G401 (cell line): ENCODE results near the gene NTN3. TPM values are rescaled to one million over a fixed set of nuclear protein-coding genes. Genes with fewer than 3 reads are reported as not detected.
A peak's percentile ranks its signal among the peaks of the same experiment; 100 is the strongest.
"Not testable (repeated sequence)": the region's sequence is repeated elsewhere in the genome, so short reads cannot be mapped to it uniquely, and the experiment has no call there.

Experiments
- DNase-seq: peaks from one replicate; pipeline ENCODE4 v3.0.0-alpha.2; 2015; ENCODE audit warnings: low spot score
- in situ Hi-C: cut with HindIII; loops from 2 replicates; pipeline ENCODE4 v1.10.0; 2016; ENCODE audit warnings: low sequenced_read_pairs, mixed read lengths
- total RNA-seq: library from RNA; depleted of rRNA; stranded (reverse); fragments of >200 nt; shearing (Covaris generic); gene quantifications from 2 replicates; pipeline ENCODE4 v1.2.3, GENCODE V29; 2014

Gene NTN3
- total RNA-seq, 1 experiment from 2014 or later = 4.4 TPM

DNA sequence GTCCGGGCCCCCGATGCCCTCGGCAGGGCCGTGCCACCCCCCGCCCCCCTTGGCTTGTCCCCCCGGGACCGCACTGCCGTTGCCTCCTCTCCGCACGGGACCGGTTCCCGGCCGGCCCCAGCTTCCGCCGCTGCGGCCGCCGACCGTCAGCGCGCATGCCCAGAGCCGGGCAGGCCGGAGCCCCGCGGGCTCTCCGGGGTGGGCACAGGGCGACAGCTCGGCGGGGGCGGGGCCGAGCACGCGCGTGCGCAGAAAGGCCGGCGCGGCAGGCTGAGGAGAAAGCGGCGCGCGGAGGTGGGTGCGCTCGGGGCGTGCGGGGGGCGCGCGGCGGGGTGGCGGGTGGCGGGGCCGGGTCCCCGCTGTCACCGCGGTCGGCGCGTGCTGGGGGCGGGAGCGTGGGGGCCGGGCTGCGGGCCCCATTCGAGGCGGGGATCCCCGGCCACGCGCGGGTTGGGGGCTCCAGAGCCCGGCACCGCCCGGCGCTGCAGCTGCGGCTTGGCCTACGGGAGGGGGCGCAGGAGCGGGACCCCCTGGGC lies 3.8 kb downstream of the NTN3 start, which contains the start of gene TBC1D24:
TSS of gene TBC1D24 (plus strand) at position 251 of the 536 bp plus-strand sequence. CDS start 21,022 bp downstream, outside the sequence.
- DNase-seq = peak; percentile 79
- in situ Hi-C loops = no loop called here

DNA sequence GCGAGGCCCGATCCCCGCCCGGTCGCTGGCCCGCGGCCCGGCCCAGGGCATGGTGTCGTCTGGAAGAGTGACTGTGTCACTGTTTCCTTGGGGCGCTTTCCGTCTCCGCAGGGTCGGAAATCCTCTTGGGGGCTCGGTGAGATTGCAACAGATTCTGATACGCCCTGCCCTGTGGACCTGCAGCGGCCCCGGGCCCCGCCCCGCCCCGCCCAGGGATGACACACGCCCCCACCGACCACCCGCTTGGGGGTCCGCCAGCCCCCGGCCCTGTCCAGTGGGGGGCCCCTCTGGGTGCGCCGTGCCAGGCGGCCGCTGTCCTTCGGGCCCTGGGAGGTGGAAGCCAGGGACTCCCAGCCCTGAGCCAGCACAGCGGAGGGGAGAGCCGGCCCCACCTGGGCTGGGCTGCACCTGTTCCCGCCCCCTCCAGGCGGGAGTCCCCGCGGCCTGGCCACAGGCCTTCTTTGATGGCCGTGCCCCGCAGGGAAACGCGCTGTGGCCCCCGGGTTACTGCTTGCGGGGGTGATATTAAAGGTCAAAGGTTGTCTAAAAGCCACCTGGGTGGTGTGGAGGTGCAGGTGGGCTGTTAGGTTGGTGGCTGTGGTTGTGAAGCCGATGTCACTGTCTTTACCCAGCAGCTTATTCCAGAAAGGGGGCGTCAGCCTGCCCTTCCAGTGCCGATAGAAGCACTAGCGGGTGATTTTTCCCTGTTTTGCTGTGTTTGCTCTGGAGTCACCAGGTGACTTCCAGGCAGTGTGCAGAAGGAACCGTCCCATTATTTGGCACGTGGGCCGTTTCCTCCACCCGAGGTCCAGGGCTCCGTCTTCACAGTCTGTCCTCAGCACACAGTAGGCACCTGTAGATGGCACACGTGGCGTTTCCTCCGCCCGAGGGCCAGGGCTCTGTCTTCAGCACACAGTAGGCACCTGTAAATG lies 4.6 kb downstream of the NTN3 start:
- DNase-seq = peak; percentile 52
- in situ Hi-C loops = no loop called here

DNA sequence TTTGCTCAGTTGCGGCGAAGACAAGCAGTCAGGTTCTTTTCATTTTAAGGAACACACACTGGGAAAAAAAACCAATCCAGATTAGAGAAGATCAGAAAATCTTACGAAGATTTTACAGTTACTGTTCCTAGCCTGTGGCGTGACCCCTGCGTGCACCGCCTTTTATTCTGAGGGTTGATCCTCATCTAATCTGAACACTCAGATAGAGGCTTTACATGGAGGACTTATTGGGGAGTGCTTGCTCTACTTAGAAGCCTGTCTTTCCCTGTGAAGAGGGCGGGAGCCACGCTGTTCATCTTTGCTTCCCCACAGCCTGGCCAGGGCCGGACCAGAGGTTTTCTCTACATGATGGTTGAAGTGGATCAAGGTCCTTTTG lies 5.2 kb downstream of the NTN3 start:
- in situ Hi-C loops = no loop called here
- DNase-seq = no peak

DNA sequence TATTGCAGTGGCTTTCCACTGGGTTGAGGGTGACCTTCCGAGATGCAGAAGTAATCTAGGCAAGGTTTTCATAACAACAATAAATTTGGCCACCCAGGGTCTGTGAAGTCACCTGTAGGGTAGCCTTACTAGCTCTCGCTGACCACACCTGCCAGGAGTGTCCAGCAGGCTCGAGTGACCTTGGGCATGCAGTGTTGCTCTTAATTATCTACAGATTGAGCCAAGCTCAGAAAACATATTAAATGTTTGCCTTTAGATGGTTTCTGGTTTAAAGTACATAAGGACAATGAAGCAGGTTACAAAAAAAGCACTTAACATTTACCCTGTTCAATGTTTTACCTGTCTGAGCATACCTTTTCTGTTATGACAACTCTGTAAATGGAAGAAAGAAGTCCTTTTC lies 5.6 kb downstream of the NTN3 start:
- in situ Hi-C loops = no loop called here
- DNase-seq = no peak

DNA sequence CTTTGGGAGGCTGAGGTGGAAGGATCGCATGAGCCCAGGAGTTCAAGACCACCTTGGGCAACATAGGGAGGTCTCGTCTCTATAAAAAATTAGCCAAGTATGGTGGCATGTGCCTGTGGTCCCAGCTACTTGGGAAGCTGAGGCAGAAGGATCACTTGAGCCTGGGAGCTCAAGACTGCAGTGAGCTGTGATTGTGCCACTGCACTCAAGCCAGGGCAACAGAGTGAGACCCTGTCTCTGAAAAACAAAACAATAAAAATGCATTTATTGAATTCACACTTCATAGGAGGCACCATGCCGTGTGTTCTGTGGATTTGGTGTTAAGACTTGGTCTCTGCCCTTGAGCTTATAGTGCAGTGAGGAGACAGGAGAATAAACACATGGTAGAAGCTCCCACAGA lies 6.2 kb downstream of the NTN3 start:
- in situ Hi-C loops = no loop called here
- DNase-seq = no peak

DNA sequence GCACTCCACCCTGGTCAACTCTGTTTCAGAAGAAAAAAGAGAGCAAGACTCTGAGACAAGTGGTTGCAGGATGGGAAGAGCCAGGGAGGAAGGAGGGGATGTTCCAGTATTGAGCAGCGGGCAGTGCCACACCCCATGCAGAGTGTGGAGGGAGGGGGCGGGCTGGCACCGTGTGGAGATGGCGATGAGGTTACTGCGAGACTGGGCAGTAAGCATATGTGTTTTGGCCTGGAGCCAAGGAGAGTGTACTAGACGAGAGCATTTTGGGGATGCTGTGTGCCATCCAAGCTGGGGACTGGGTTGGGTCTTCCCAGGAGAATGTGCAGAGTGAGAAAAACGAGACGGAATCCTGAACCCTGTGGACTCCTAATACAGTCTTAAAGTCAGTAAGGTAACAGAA lies 7.2 kb downstream of the NTN3 start:
- in situ Hi-C loops = no loop called here
- no peak for DNase-seq

DNA sequence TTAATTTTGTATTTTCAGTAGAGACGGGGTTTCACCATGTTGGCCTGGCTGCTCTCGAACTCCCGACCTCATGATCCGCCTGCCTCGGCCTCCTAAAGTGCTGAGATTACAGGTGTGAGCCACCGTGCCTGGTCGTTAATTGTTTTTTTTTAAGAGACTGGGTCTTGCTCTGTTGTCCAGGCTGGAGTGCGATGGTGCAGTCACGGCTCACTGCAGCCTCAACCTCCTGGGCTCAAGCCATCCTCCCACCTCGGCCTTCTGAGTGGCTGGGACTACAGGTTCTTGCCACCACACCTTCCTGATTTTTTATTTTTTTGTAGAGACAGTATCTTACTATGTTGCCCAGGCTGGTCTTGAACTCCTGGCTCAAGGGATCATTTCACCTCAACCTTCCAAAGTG lies 8.9 kb downstream of the NTN3 start:
- DNase-seq, in situ Hi-C loops: not testable (repeated sequence)

DNA sequence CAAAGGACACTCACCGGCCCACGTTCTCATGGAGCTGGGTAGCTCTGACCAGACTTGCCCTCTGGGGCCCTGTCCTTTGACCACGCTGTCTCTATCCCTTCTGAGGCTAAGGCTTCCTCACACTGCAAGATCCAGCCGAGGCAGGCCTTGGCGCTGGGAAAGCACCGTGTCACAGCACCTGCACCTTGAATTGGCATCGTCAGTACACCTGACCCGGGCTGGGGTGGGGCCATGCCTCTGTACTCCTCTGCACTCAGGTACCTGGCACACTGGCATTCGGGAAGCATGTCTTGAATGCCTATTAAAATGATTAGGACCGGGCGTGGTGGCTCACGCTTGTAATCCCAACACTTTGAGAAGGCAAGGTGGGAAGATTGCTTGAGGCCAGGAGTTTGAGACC lies 9.9 kb downstream of the NTN3 start:
- DNase-seq = no peak
- in situ Hi-C loops = no loop called here

DNA sequence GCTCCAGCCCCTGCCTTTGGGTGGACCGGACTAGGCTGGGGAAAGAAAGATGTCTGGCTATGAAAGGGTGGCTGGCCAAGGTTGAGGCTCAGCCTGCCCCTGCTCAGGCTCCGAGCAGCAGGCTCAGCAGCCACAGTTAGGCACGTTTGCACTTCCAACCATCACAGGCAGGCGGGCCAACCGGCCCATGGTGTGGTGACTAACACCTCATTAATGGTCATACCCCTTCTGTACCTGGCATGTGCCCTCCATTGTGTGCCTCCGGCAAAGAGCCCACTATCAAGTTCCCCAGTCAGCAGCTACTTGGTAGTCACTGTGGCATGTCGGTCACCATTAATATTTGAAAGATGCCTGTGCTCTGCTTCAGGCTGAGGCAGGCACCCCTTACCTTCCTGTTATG lies 10.6 kb downstream of the NTN3 start:
- no peak for DNase-seq
- in situ Hi-C loops = no loop called here

DNA sequence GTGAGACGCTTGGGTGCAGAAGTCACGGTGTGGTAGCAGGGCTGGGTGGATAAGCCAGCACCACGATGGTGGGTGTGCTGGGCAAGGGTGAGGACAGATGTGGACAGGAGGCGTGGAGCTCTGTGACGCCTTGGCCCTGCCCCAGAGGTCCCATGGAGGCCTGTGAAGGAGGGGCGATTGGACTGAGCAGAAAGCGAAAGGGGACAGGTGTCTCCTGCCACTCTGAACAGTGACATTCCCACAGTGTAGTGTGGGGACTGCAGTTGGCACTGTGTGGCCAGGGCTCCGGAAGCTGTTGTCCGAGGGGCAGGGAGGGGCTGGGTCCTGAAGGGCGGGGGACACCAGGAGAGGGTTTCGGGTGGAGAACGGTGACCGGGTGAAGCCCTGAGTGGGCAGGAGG lies 11.2 kb downstream of the NTN3 start:
- in situ Hi-C loops = no loop called here

DNA sequence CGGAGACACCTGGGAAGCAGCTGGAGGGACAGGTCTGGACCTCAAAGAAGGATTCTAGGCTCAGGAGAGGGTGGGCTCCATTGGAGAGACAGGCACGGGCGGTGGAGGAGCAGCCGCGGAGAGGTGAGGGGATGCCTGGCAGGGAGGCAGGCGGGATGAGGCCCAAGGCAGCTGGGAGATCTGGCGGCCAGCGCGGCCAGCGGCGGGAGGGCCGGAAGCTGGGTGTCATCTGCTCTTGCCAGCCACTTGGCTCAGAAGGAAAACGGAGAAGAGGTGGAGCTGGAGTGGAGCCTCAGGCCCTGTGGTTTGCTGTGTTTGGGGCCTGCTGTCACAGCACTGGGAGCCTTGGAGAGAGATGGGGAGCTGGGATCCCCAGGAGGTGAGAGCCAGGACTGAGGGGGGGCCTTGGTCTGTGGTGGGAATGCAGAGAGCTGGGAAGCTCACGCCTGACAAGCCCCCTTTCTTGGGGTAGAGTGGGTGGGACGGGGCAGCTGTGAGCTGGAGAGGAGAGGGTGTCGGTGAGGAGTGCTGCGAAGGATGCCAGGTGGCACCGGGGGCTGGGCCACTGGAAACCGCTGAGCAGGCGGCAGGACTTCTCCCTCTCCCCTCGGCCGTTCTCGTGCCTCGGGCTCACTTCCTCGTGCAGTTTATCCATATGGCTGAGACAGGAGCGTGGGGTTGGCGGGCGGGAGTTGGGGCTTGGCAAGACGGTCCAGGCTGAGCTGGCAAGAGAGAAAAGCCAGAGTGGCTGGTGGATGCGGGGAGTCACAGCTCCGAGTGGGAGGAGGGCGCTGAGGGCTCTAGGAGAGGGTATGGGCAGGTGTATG lies 11.8 kb downstream of the NTN3 start:
- in situ Hi-C loops = no loop called here
- DNase-seq = peak; percentile 89

More for the DNA sequence above, 11.2 kb downstream of the NTN3 start:
- no peak for DNase-seq

DNA sequence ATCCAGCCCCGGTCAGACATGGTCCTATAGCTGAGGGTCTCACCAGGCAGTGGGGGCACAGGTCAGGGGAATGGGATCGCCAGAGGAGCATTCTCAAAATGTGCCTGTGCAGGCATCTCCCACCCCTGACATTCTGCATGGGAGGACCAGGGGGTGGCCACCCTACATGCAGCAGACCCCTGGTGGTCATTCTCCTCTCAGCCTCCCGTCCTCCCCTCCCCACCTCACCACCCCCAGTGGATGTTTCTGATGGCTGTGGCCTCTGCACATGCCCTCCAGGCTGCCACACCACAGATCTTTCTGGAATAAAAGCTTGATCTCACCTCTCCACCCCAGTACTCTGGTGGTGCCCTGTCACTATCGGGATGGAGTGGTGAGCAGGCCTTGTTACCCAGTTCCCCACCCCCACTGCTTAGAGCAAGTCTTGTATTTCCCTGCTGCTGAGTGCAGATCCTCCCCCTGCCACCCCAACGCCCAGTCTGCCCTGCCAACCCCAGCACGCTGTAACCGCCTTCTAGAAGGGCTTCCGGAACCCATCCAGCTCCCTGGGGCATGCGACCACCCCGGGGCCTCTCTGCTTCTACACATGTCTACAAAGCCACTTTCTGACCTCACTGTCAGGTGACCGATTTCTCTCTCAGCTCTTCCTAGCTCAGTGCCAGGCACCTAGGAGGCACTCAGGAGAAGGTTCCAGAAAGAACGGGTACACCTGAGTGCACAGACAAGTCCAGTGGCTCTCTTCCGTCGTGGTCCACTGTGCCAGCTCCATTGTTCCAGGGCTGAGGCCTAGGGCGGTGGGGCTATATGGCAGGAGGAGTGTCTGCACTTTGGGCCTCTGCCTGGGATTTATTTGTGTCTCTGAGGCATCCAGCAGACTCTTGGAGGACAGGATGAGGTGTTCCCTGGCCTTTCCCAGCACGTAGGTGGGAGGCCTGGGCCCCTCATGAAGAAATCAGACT lies 13.1 kb downstream of the NTN3 start:
- DNase-seq = no peak
- in situ Hi-C loops = no loop called here

DNA sequence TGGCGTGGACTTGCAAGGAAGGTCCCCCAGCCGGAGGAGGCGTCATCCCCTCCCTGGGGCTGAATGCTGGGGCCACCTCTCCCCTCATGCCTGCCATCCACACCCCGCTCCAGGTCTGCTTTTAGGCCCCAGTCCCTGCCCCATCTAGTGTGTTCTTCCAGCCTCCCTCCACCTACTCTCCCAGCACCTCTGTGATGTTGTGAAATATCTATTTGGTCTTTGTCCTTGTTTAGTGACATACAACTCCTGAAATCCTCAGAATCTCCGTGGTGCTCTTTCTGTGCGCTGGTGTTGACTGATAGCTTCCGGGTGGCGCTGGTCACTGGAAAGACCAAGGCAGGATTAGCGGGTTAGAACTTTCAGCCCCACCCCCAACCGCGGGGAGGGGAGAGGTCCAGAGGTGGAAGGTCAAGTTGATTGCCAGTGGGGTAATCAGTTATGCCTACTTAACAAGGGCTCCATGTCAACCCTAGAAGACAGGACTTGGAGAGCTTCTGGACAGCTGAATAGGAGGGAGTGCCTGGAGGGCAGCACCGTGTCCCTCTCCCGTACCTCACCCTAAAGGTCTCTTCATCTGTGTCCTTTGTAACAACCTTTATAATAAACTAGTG lies 13.9 kb downstream of the NTN3 start:
- in situ Hi-C loops = no loop called here
- DNase-seq = no peak

DNA sequence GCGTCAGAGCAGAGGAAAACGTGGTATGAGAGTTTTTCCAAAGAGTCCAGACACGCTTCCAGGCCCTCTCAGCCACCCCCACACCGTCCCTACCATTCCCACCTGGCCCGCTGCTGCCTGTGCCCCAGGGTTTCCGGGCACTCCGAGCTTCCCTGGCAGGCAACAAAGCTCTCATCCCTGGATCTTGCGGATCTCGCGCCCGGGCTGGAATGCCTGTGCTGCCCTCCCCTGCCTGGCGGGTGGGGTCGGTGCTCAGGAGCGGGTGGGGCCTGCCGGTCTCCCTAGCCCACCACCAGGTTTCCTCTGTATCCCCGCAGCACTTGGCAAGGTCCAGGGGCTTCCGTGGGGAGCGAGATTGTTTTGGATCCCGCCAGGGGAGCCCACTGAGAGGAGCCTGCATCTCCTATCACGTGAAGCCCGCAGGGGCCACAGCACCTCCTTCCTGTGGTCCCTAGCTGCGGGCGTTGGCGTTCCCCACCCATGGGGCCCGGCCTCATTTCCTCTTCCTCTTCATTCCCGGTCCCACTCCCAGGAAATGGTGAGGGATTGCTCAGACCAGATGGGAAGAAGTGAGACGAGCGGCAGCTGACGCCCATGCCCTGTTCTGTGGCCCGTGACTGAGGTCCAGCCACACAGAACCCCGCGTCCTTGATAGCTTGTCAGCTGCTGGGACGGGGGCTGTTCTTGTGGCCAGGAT lies 14.9 kb downstream of the NTN3 start:
- peak; percentile 55 for DNase-seq
- in situ Hi-C loops = no loop called here

DNA sequence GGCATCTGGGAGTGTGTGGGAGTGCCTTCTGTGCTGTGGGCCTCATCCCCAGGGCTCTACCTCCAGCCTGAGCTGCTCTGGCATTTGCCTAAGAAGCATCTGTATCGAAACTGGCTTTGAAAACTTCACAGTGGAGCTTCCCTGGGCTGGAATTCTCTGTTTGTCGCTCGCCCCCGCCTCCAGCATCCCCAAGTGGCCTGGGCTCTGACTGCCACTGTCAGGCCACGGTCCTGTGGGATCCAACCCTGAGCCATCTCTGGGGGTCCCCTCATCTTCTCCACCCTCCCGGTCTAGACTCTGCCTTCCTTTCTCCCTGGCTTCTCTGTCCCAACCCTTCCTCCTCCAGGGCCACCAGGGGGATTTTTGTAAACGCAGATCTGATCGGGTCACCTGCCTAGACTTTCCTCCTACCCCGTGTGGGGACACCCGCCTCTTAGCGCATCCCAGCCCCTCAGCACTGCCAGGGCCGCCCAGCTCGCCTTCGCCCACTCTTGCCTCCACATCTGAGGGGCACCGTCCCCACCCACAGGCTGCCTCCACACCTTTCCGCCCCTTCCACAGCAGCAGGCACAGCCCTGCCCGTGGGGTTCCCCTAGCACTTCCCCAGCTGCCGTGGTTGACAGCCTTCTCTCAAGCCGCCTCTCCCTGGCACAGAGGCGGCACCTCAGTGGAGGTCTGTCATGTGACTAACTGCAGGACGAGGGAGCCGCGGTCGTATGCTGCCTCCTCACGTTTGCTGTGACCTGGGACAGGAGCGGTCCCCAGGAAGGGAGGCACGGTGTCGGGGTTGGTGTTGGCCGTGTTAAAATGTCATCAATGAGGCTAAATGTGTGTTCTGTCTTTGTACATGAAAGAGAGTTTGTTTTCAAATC lies 15.8 kb downstream of the NTN3 start:
- DNase-seq = peak; percentile 80

DNA sequence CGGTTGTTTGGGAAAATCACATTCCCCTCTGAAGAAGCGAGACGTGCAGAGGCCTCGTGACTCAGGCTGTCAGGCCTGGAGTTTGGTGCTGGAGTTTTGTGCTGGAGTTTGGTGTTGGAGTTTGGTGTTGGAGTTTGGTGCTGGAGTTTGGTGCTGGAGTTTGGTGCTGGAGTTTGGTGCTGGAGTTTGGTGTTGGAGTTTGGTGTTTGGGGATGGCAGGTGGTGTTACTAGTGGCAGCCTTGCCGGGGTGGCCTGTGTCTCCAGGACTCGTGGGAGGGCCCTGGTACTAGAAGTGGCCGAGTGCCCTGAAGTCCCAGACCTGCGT lies 16.4 kb downstream of the NTN3 start:
- no peak for DNase-seq
- in situ Hi-C loops = no loop called here

More for the DNA sequence above, 15.8 kb downstream of the NTN3 start:
- in situ Hi-C loops = no loop called here

DNA sequence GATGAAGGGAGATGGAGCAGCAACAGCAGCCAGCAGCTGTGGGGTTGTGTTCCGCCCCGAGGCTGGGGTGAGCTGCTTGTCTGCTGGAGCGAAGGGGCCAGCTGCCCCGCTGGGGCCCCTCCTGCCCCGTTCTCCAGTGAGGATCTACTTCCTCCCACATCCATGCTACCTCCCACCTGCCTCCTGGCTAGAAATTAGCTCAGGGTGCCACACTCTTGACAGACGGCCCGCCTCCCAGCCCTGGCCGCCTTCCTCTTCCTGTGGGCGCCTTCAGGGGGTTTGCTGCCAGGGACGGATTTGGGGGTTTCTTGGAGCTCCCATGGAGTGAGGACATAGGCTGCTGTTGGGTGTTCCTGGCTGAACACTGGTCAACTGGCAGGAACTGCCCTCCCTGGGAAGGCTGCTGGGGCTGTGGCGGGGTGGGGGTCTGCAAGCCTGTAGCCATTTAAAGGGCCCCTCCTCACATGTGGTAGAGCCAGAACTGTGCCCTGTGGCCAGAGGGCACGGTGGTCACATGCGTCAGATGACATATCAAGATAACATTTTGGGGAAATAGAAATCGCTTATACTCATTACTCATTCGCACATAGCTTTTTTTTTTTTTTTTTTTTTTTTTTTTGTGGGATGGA lies 16.9 kb downstream of the NTN3 start:
- in situ Hi-C loops = no loop called here
- no peak for DNase-seq
